Kasumi-1 (cell line): ENCODE measurements around the gene MAFB.
"Not testable (repeated sequence)": the region's sequence is repeated elsewhere in the genome, so short reads cannot be mapped to it uniquely, and the experiment has no call there.

ENCODE experiments used
- DNase-seq, 2 experiments: peaks; one replicate each; lab custom pipeline; 2025; lab: John Stamatoyannopoulos, UW

The MAFB gene

GRCh38 chr20:40689100-40689942 lies at the start of gene MAFB:
MAFB (minus strand) TSS chr20:40689236; CDS start chr20:40688850, 386 bp downstream.
- DNase-seq, result no peak

GRCh38 chr20:40736468-40736867 lies 47.4 kb upstream of the MAFB start:
- DNase-seq, result not testable (repeated sequence)

- no peak for DNase-seq
These were observed 40.0 kb upstream of the MAFB start for GRCh38 chr20:40728996-40729395.

- peak; percentile 2 to 25 for DNase-seq
These were observed 39.4 kb upstream of the MAFB start for GRCh38 chr20:40728470-40728869.

GRCh38 chr20:40727960-40728359 lies 38.9 kb upstream of the MAFB start:
- no peak for DNase-seq

- DNase-seq, result no peak
These were observed 37.7 kb upstream of the MAFB start for GRCh38 chr20:40726776-40727175.

GRCh38 chr20:40724566-40724965 lies 35.5 kb upstream of the MAFB start:
- no peak for DNase-seq

- DNase-seq, result no peak
These were observed 31.8 kb upstream of the MAFB start for GRCh38 chr20:40720826-40721225.

GRCh38 chr20:40720099-40720498 lies 31.1 kb upstream of the MAFB start:
- DNase-seq, result no peak

- no peak for DNase-seq
These were observed 30.1 kb upstream of the MAFB start for GRCh38 chr20:40718982-40719729.

- DNase-seq, result no peak
These were observed 29.4 kb upstream of the MAFB start for GRCh38 chr20:40718214-40718977.

- DNase-seq, result no peak
These were observed 28.4 kb upstream of the MAFB start for GRCh38 chr20:40717343-40717865.

- DNase-seq, result no peak
These were observed 26.5 kb upstream of the MAFB start for GRCh38 chr20:40715491-40715890.

- no peak for DNase-seq
These were observed 25.9 kb upstream of the MAFB start for GRCh38 chr20:40714916-40715315.

- no peak for DNase-seq
These were observed 25.1 kb upstream of the MAFB start for GRCh38 chr20:40714109-40714508.

- DNase-seq, result no peak
These were observed 24.5 kb upstream of the MAFB start for GRCh38 chr20:40713508-40713907.

- DNase-seq, result no peak
These were observed 22.0 kb upstream of the MAFB start for GRCh38 chr20:40711079-40711478.

- DNase-seq, result no peak
These were observed 21.6 kb upstream of the MAFB start for GRCh38 chr20:40710603-40711002.

GRCh38 chr20:40706977-40707582 lies 18.0 kb upstream of the MAFB start:
- DNase-seq, result peak; percentile 6 to 12

- DNase-seq, result no peak
These were observed 16.4 kb upstream of the MAFB start for GRCh38 chr20:40705413-40705812.

- DNase-seq, result no peak
These were observed 15.8 kb upstream of the MAFB start for GRCh38 chr20:40704828-40705227.
